Mononuclear cell (primary cell): Measurements from ENCODE around the gene CDKN2D. TPM values are rescaled to one million over a fixed set of nuclear protein-coding genes. Genes with fewer than 3 reads are reported as not detected.
"Not testable (repeated sequence)": the region's sequence is repeated elsewhere in the genome, so short reads cannot be mapped to it uniquely, and the experiment has no call there.

Source experiments
- H3K27me3 ChIP-seq: 2 replicates; pipeline ENCODE4 v1.6.0; 2011; ENCODE audit warnings: low read length, control low read depth; ENCODE audit not compliant: insufficient read depth
- H3K4me1 ChIP-seq: 2 replicates; pipeline ENCODE4 v1.5.1; 2011; ENCODE audit warnings: mild to moderate bottlenecking, low read length, control low read depth; ENCODE audit not compliant: insufficient read depth
- H3K4me3 ChIP-seq: 2 replicates; pipeline ENCODE4 v1.5.1; 2011; ENCODE audit warnings: mild to moderate bottlenecking, low read length, moderate library complexity
- H3K9me3 ChIP-seq: 2 replicates; pipeline ENCODE4 v1.5.1; 2011; ENCODE audit warnings: low read depth, mild to moderate bottlenecking, control low read depth, low read length
- total RNA-seq: library from RNA; depleted of rRNA; stranded (reverse); fragments of >200 nt; gene quantifications from one replicate; pipeline ENCODE4 v1.2.3, GENCODE V29; 2012

The CDKN2D gene
- total RNA-seq, 1 donor: 84.0 TPM

GRCh38 chr19:10587839-10588150 is 19.0 kb upstream of the CDKN2D start:
- no peaks in the 10 kb centered on the region for H3K9me3 ChIP-seq
- H3K4me3 ChIP-seq: no peak overlapping the region
- H3K4me1 ChIP-seq: peaks cover 25% of the 10 kb centered on the region
- peaks cover 4% of the 10 kb centered on the region for H3K27me3 ChIP-seq

DNA sequence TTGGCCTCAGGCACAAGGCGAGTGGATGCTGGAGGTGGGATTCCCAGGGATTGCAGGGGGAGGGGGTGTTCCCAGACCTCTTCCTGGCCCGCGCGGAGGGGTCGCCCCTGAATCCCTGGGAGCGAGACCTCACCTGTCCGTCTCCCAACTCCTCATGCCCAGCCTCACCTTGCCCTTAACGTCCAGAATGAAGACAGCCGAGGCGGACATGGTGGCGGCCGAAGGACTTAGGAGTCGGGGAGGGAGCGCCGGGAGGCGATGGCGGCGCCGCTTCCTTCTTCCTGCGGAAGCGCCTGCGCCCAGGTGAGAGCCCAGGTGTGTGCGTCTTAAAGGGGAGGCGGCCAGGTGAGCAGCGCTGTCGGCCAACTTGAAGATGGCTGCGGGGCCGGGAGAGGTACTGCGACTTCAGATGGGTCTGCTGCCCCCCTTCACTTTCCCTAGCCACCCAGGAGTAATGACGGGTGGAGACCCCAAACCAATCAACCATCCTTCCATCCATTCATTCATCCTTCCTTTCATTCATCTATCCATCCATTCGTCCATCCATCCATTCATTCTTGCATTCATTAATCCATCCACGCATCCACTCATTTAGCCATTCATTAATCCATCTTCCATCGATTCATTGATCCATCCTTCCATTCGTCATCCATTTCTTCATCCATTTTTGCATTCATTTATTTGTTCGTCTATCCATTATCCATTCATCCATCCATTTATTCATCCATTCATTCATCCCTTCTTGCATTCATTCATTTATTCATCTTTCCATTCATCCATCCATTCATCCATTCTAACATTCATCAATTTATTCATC is 18.5 kb upstream of the CDKN2D start, which contains the start of gene AP1M2:
AP1M2 (minus strand) TSS at position 291 of the 817 bp plus-strand sequence; CDS start at position 210, 81 bp downstream.
- H3K4me3 ChIP-seq: no peak within 1 kb of the TSS
- peaks cover 4% of the 10 kb centered on the region for H3K27me3 ChIP-seq
- peaks cover 20% of the 10 kb centered on the region for H3K4me1 ChIP-seq

DNA sequence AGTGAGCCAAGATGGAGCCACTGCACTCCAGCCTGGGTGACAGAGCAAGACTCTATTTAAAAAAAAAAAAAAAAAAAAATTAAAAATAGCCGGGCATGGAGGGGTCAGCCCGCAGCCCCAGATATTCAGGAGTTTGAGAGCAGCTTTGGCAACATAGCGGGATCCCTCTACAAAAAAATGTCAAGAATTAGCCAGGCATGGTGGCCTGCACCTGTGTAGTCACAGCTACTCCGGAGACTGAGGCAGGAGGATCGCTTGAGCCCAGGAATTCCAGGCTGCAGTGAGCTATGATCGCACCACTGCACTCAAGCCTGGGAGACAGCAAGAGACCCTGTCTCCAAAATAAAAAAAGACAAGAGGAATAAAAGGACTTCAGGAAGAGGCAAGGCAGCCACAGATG is 17.6 kb upstream of the CDKN2D start:
- no peak overlapping the region for H3K4me3 ChIP-seq
- H3K27me3 ChIP-seq: peaks cover 4% of the 10 kb centered on the region
- no peaks in the 10 kb centered on the region for H3K9me3 ChIP-seq
- H3K4me1 ChIP-seq: peaks cover 14% of the 10 kb centered on the region

More for the DNA sequence above, 18.5 kb upstream of the CDKN2D start, which contains the start of gene AP1M2:
- H3K9me3 ChIP-seq: no peaks in the 10 kb centered on the region

- Histone ChIP-seq H3K4me1 (peaks cover 13% of the 10 kb centered on the region), H3K4me3 (no peak overlapping the region), H3K27me3 (peaks cover 4% of the 10 kb centered on the region), H3K9me3 (no peaks in the 10 kb centered on the region)
Observed at GRCh38 chr19:10583036-10583776, 14.4 kb upstream of the CDKN2D start.

DNA sequence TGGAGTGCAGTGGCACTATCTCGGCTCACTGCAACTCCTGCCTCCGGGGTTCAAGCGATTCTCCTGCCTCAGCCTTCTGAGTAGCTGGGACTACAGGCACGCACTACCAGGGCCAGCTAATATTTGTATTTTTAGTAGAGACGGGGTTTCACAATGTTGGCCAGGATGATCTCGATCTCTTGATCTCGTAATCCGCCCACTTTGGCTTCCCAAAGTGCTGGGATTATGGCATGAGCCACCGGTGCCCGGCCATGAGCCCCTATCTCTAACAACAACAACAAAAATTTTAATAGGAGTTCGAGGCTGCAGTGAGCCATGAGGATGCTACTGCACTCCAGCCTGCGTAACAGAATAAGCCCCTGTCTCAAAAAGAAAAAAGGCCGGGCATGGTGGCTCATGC is 13.3 kb upstream of the CDKN2D start:
- Histone ChIP-seq H3K4me1 (peaks cover 13% of the 10 kb centered on the region), H3K4me3 (no peak overlapping the region), H3K9me3 (no peaks in the 10 kb centered on the region), H3K27me3 (no peaks in the 10 kb centered on the region)

- H3K4me3 ChIP-seq: no peak overlapping the region
- no peaks in the 10 kb centered on the region for H3K27me3 ChIP-seq
- H3K4me1 ChIP-seq: peaks cover 13% of the 10 kb centered on the region
- no peaks in the 10 kb centered on the region for H3K9me3 ChIP-seq
Observed at GRCh38 chr19:10580979-10581631, 12.3 kb upstream of the CDKN2D start.

DNA sequence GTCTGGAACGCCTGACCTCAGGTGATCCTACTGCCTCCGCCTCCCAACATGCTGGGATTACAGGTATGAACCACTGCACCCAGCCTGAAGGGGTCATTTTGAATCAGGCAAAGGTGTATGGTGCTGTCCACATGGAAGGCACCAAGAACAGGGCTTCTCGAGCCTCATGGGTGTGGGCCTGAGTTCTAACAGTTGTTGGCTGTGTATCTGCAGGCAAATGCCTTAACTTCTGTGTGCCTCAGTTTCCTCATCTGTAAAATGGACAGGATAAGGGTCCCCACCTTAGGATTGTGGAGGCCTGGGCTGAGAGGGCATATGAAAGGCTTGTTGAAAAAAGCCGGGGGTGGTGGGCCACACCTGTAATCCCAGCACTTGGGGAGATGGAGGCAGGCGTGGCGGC is 9.2 kb upstream of the CDKN2D start:
- Histone ChIP-seq H3K9me3 (no peaks in the 10 kb centered on the region), H3K27me3 (no peaks in the 10 kb centered on the region), H3K4me1 (peaks cover 6% of the 10 kb centered on the region)

GRCh38 chr19:10575011-10575716 is 6.4 kb upstream of the CDKN2D start:
- Histone ChIP-seq H3K27me3 (no peaks in the 10 kb centered on the region), H3K9me3 (no peaks in the 10 kb centered on the region), H3K4me3 (no peak overlapping the region), H3K4me1 (peaks cover 8% of the 10 kb centered on the region)

More for the DNA sequence above, 9.2 kb upstream of the CDKN2D start:
- H3K4me3 ChIP-seq: no peak overlapping the region

GRCh38 chr19:10574462-10574861 is 5.7 kb upstream of the CDKN2D start:
- H3K9me3 ChIP-seq: no peaks in the 10 kb centered on the region
- no peak overlapping the region for H3K4me3 ChIP-seq
- no peaks in the 10 kb centered on the region for H3K27me3 ChIP-seq
- peaks cover 15% of the 10 kb centered on the region for H3K4me1 ChIP-seq

GRCh38 chr19:10573793-10574192 is 5.0 kb upstream of the CDKN2D start:
- H3K27me3 ChIP-seq, H3K4me3 ChIP-seq, H3K9me3 ChIP-seq: not testable (repeated sequence)
- peaks cover 19% of the 10 kb centered on the region for H3K4me1 ChIP-seq

DNA sequence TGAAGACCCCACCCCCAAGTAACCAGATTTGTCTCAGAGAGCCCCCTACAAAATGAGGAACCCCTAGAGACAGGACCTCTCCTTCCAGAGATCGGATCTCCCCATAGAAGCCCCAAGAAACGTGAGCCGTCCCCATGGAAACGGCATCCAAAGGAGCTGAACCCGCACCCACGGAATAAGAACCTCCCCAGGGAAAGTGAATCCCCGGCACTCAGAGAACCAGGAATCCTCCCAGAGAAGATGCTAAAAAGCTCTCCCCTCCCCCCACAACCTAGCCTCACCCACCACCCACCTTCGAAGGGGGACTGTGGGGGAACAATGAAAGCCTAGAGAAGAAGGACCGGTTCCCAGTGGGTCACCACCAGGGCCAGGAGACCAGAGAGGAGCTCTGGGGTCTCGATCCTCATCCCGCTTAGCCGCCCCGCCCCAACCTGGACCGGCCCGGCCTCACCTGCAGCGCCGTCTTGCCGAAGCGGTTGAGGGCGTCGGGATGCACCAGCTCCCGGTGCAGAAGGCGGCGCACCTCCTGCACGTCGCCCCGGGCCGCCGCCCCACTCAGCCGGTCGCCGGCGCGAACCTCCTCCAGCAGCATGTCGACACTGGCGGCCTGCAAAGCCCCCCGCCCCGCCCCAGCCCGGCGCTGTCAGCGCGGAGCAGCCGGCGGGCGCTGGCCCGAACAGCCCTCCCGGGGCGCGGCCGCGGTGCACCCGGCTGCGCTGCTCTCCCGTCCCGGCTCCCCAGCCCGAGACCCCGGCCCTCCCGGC is 535 bp downstream of the CDKN2D start:
- Histone ChIP-seq H3K9me3 (no peaks in the 10 kb centered on the region), H3K27me3 (no peaks in the 10 kb centered on the region), H3K4me1 (peaks cover 52% of the 10 kb centered on the region), H3K4me3 (peak overlapping the region; percentile 97)

DNA sequence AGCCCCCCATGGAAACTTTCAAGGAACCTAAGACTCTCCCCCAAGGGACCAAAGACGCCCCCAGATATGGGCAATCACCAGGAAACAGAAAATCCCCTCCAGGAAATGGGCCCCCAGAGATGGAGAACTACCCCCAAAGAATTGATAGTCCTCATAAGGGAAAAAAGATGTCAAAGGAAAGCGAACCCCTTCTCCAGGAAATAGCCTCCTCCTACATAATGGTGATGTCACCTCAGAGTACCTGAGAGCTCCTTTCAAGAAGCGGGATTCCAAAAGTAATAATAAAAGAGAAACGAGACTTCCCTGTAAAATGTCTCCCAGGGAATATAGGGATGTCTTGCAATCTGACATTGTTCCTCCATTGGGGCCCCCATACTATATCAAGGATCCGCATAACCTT is 1.1 kb downstream of the CDKN2D start:
- H3K9me3 ChIP-seq: no peaks in the 10 kb centered on the region
- no peaks in the 10 kb centered on the region for H3K27me3 ChIP-seq
- peak overlapping the region; percentile 97 for H3K4me3 ChIP-seq
- peaks cover 52% of the 10 kb centered on the region for H3K4me1 ChIP-seq

- no peaks in the 10 kb centered on the region for H3K9me3 ChIP-seq
- no peaks in the 10 kb centered on the region for H3K27me3 ChIP-seq
- peaks cover 44% of the 10 kb centered on the region for H3K4me1 ChIP-seq
- H3K4me3 ChIP-seq: peak overlapping the region; percentile 97
Observed at GRCh38 chr19:10566658-10567410, 1.9 kb downstream of the CDKN2D start.

DNA sequence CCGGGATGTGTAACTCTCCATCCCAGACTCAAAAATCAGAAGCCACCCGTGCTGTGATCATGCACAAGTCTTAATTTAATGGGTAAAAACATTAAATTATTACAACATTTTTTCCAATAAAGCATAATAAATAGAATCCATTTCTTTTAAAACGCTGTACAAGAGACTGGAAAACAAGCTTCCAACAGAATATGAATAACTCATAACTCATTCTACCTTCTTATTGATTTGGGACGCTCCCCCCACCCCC is 2.4 kb downstream of the CDKN2D start:
- Histone ChIP-seq H3K4me3 (peak overlapping the region; percentile 97), H3K27me3 (no peaks in the 10 kb centered on the region), H3K4me1 (peaks cover 44% of the 10 kb centered on the region), H3K9me3 (no peaks in the 10 kb centered on the region)
